ENCODE data around the gene LHFPL3.

LHFPL3 gene

DNA sequence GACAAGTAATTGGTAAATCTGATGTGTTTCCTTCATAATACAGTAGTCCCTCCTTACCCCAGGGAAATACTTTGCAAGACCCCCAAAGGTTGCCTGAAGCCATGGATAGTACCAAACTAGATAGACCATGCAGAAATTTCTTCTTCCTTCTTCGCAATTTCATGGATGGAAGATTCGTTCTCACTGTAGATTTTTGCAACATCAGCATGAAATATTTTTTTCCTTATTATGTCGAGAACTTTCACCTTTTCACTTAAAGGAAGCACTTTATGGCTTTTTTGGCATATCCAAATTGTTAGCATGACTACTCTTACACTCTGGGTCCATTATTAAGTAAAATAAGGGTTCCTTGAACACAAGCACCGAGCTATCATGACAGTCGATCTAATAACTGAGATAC is 333.2 kb downstream of the LHFPL3 start:
- TF ChIP-seq, protein P1, sequence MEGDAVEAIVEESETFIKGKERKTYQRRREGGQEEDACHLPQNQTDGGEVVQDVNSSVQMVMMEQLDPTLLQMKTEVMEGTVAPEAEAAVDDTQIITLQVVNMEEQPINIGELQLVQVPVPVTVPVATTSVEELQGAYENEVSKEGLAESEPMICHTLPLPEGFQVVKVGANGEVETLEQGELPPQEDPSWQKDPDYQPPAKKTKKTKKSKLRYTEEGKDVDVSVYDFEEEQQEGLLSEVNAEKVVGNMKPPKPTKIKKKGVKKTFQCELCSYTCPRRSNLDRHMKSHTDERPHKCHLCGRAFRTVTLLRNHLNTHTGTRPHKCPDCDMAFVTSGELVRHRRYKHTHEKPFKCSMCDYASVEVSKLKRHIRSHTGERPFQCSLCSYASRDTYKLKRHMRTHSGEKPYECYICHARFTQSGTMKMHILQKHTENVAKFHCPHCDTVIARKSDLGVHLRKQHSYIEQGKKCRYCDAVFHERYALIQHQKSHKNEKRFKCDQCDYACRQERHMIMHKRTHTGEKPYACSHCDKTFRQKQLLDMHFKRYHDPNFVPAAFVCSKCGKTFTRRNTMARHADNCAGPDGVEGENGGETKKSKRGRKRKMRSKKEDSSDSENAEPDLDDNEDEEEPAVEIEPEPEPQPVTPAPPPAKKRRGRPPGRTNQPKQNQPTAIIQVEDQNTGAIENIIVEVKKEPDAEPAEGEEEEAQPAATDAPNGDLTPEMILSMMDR (IDR thresholded peaks at IDR 0.05) = no peak

DNA sequence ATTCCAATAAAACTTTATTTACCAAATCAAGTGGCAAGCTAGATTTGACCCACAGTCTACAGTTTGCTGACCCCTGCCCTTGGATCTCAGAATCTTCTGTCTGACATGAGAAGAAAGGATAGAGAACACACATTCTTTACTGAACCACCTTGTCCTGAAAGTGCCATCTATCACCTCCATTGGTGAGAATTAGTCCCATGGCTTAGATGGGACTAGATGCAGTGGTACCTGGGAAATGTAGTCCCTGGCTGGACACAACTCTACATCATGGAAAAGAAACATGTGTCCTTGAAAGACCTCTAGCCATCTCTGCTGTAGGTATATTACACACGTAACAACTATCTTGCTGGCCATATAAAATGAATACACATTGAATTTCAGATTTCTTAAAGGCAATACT is 336.2 kb downstream of the LHFPL3 start:
- TF ChIP-seq, protein P1 (IDR thresholded peaks at IDR 0.05) = no peak

DNA sequence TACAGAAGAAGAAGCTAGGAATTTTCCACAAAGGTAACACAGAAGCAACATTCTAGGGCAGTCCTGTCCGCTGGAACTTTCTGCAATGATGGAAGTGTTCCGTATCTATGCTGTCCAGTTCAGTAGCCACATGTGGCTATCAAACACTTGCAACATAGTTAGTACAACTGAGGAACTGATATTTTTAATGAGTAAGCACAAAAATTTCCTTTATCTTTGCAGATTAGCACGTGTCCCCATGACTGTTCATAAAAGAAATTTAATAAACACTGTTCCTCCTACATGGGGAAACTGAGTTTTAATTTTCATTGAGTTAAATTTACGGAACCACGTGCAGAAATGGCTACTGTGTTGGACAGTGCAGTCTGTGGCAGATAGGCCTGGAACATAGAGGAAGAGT is 349.2 kb downstream of the LHFPL3 start:
- TF ChIP-seq, protein P1 (IDR thresholded peaks at IDR 0.05) = no peak

DNA sequence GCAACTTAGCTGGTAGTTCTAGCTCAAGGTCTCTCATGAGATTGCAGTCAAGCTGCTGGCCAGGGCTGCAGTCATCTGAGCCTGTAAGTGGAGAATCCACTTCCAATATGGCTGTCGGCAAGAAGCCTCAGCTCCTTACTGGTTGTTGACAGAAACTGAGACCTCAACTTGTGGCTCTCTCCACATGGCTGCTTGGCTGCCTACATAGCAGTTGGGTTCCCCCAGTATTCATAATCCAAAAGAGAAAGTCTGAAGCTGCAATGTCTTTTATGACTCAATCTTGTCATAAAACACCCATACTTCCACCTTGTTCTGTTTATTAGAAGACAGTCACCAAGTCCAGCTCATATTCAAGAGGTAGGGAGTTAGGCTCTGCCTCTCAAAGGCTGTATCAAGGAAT is 350.7 kb downstream of the LHFPL3 start:
- TF ChIP-seq, protein P1 (IDR thresholded peaks at IDR 0.05) = no peak

DNA sequence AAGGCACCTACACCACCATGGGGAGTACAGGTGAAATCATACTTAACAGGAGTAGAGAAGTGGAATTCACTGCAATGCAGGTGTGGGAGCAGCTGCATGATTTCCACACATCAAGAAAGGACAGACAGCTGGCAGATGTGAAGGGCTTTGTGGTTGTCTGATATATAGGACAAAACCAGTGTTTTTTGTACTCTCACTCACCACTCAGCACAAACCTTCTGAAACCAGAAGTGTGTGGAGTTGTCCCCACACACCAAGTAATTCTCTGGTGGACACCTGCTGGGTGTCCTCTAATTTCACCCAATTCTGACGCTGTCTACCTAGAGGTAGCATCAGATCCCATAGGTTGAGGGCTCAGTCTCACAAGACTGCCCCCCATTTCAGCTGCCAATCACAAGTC is 357.9 kb downstream of the LHFPL3 start:
- TF ChIP-seq, protein P1 (IDR thresholded peaks at IDR 0.05) = no peak

DNA sequence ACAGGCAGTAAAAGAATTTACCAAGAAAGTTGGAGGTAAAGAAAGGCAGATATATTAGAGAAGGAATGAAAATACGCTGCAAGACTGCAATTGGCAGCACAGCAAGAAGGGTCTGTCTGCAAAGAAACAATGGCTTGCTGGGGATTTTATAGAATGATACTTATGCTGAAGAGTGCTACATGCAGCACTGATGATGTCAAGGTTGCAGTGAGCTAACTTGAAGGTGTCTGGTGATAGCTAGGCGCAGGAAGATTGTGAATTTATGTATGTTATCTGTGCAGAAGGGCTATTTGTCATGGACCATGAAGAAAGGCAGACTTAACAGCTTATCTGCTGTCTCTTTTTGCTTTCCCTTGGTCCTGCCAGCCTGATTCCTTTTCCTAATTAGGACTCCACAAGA is 366.3 kb downstream of the LHFPL3 start:
- TF ChIP-seq, protein P1 (IDR thresholded peaks at IDR 0.05) = no peak

DNA sequence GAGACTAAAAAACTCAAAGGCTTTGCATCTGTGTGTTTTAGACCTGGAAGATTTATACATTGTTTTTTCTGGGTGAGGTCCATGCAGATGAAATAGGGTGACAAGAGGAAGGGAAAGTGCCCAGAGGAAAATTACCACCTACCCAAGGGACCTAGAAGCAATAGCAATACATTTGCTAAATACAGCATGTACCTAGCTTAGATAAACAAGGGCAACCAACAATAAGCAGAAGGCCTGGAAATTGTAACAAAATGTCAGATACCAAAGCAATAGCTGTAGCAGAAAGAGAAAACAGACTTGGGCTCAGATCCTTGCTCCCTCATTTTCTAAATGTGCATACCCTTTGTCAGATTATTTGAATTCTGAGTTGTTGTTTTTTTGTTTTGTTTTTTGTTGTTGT is 367.2 kb downstream of the LHFPL3 start:
- TF ChIP-seq, protein P1 (IDR thresholded peaks at IDR 0.05) = no peak

DNA sequence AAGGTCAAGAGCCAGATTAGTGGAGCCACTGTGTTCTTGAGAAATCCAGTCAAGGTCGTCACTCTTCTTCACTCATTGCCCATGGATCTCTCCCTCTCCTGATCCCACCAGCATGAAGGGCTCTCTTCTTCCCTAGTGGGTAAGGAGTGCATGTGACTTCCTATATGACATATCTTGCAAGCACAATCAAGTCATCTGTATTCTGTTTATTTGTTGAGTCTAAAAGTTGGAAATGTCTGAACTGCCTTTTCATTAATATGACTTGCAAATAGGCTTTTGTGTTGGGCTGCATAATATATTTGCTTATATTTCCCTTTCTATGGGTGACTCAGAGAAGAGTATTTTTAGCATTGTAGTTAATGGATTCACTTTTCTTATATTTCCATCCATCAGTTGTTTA is 371.9 kb downstream of the LHFPL3 start:
- TF ChIP-seq, protein P1 (IDR thresholded peaks at IDR 0.05) = no peak
